GM12878 (cell line): ENCODE measurements around the gene GNL3. TPM values are rescaled to one million over a fixed set of nuclear protein-coding genes. Genes with fewer than 3 reads are reported as not detected.

Experiments used
- BCL11A ChIP-seq: IDR thresholded peaks from 2 replicates; pipeline ENCODE4 v1.6.1; 2011; ENCODE audit warnings: low read depth, low read length
- CREM ChIP-seq: IDR thresholded peaks from 2 replicates; pipeline ENCODE4 v1.6.1; 2014; ENCODE audit warnings: antibody characterized with exemption, low read depth
- DPF2 ChIP-seq: fragments of 450-650 bp; IDR thresholded peaks from 2 replicates; pipeline ENCODE4 v1.6.1; 2017; ENCODE audit warnings: mild to moderate bottlenecking
- EED ChIP-seq: sonication (generic); IDR thresholded peaks from 2 replicates; pipeline ENCODE4 v1.6.1; 2016; ENCODE audit warnings: antibody characterized with exemption, low read depth
- ESRRA ChIP-seq: IDR thresholded peaks from 2 replicates; pipeline ENCODE4 v1.6.1; 2012; ENCODE audit warnings: mild to moderate bottlenecking, low read length, improper control_type of control experiment
- FOS ChIP-seq: IDR thresholded peaks from 3 replicates; pipeline ENCODE4 v1.6.1; 2011; ENCODE audit warnings: borderline replicate concordance; ENCODE audit not compliant: insufficient read length; ENCODE audit errors: extremely low read depth
- FOXM1 ChIP-seq: IDR thresholded peaks from 2 replicates; pipeline ENCODE4 v1.6.1; 2012; ENCODE audit warnings: low read depth, mild to moderate bottlenecking, inconsistent platforms, low read length, moderate library complexity
- HSF1 ChIP-seq: fragments of 150-350 bp; IDR thresholded peaks from 2 replicates; pipeline ENCODE4 v1.6.1; 2014; ENCODE audit warnings: mild to moderate bottlenecking, low read depth, low read length
- KDM1A ChIP-seq: fragments of 200-600 bp; sonication (generic); IDR thresholded peaks from 2 replicates; pipeline ENCODE4 v1.6.1; 2016; ENCODE audit warnings: borderline replicate concordance
- MEF2B ChIP-seq: fragments of 450-650 bp; IDR thresholded peaks from 2 replicates; pipeline ENCODE4 v1.6.1; 2018; ENCODE audit warnings: mild to moderate bottlenecking, moderate library complexity; ENCODE audit not compliant: partially characterized antibody, poor library complexity, severe bottlenecking
- MLLT1 ChIP-seq: fragments of 450-650 bp; IDR thresholded peaks from 2 replicates; pipeline ENCODE4 v1.6.1; 2016; ENCODE audit warnings: mild to moderate bottlenecking
- MYB ChIP-seq: fragments of 150-350 bp; IDR thresholded peaks from 2 replicates; pipeline ENCODE4 v1.6.1; 2014; ENCODE audit warnings: mild to moderate bottlenecking, low read depth, low read length, borderline replicate concordance
- NFYB ChIP-seq: IDR thresholded peaks from 2 replicates; pipeline ENCODE4 v1.6.1; 2011; ENCODE audit warnings: low read depth, mild to moderate bottlenecking, low read length, improper control_type of control experiment, moderate library complexity; ENCODE audit not compliant: insufficient read depth
- NRF1 ChIP-seq: conservative IDR thresholded peaks from 2 replicates; pipeline ENCODE4 v1.6.1; 2011; ENCODE audit warnings: mild to moderate bottlenecking, low read depth, low read length, improper control_type of control experiment
- PAX8 ChIP-seq: fragments of 450-650 bp; IDR thresholded peaks from 2 replicates; pipeline ENCODE4 v1.6.1; 2017; ENCODE audit warnings: mild to moderate bottlenecking, moderate library complexity
- POU2F2 ChIP-seq: IDR thresholded peaks from 3 replicates; pipeline ENCODE4 v1.6.1; 2011; ENCODE audit warnings: low read depth, mild to moderate bottlenecking, low read length, borderline replicate concordance
- RAD21 ChIP-seq: IDR thresholded peaks from 2 replicates; pipeline ENCODE4 v1.6.1; 2011; ENCODE audit warnings: mild to moderate bottlenecking, low read depth, low read length, moderate library complexity; ENCODE audit not compliant: insufficient read depth
- SIX5 ChIP-seq: IDR thresholded peaks from 2 replicates; pipeline ENCODE4 v1.6.1; 2011; ENCODE audit warnings: mild to moderate bottlenecking, low read depth, low read length, moderate library complexity; ENCODE audit not compliant: severe bottlenecking
- SMAD1 ChIP-seq: fragments of 450-650 bp; IDR thresholded peaks from 2 replicates; pipeline ENCODE4 v1.6.1; 2018; ENCODE audit warnings: mild to moderate bottlenecking, low read depth; ENCODE audit not compliant: partially characterized antibody
- SMARCA5 ChIP-seq: fragments of 450-650 bp; IDR thresholded peaks from 2 replicates; pipeline ENCODE4 v1.6.1; 2017; ENCODE audit warnings: mild to moderate bottlenecking
- SPI1 ChIP-seq: IDR thresholded peaks from 2 replicates; pipeline ENCODE4 v1.6.1; 2011; ENCODE audit warnings: low read depth, mild to moderate bottlenecking, low read length, moderate library complexity, borderline replicate concordance; ENCODE audit not compliant: insufficient read depth
- SUPT20H ChIP-seq: IDR thresholded peaks from 2 replicates; pipeline ENCODE4 v1.6.1; 2011; ENCODE audit warnings: low read depth, mild to moderate bottlenecking, low read length, moderate library complexity, borderline replicate concordance; ENCODE audit not compliant: control insufficient read depth
- TBL1XR1 ChIP-seq: IDR thresholded peaks from 2 replicates; pipeline ENCODE4 v1.6.1; 2012; ENCODE audit warnings: low read depth, low read length, improper control_type of control experiment
- TCF12 ChIP-seq: IDR thresholded peaks from 2 replicates; pipeline ENCODE4 v1.6.1; 2011; ENCODE audit warnings: low read depth, mild to moderate bottlenecking, low read length
- WRNIP1 ChIP-seq: IDR thresholded peaks from 2 replicates; pipeline ENCODE4 v1.6.1; 2011; ENCODE audit warnings: low read depth, low read length, improper control_type of control experiment, borderline replicate concordance
- ZNF217 ChIP-seq: fragments of 450-650 bp; IDR thresholded peaks from 2 replicates; pipeline ENCODE4 v1.6.1; 2017; ENCODE audit warnings: antibody characterized with exemption, mild to moderate bottlenecking
- ZNF24 ChIP-seq: fragments of 450-650 bp; IDR thresholded peaks from 2 replicates; pipeline ENCODE4 v1.6.1; 2017; ENCODE audit warnings: antibody characterized with exemption, mild to moderate bottlenecking
- polyA plus RNA-seq, 11 experiments: library from polyadenylated mRNA; depleted of rRNA in 4 of 11; unstranded in 6 of 11; stranded (reverse) in 5 of 11; fragments of >200 nt; fragmentation: Nextera tagmentation in 4 of 11; fragmentation: Illumina TruSeq in 1 of 11; extraction: Ambion mirVana in 4 of 11; extraction: Trizol in 1 of 11; gene quantifications; 1 replicate in 1 of 11; 2 replicates in 10 of 11; pipeline versions ENCODE4 v1.2.1 to v1.2.3, GENCODE V29; 2011 to 2016; ENCODE audit warnings: inconsistent platforms in 2 of 11, missing spikeins in 2 of 11, low read depth in 1 of 11
- total RNA-seq, 4 experiments: library from RNA; depleted of rRNA in 3 of 4; stranded (reverse); fragments of >200 nt in 3 of 4; fragmentation: Illumina TruSeq in 1 of 4; extraction: Trizol in 1 of 4; gene quantifications; 2 replicates each; pipeline versions ENCODE4 v1.2.1 to v1.2.3, GENCODE V29; 2013 to 2021
- TF ChIP-seq, protein P1 (sequence below): IDR thresholded peaks from 2 replicates; pipeline ENCODE4 v1.6.1; 2011; ENCODE audit warnings: low read depth, mild to moderate bottlenecking, low read length, moderate library complexity, borderline replicate concordance; ENCODE audit errors: extremely low read depth

The GNL3 gene
- total and polyA plus RNA-seq, 10 of the 15 experiments (the other 5 are each of a cell fraction or from before 2014, with no cell fraction given): 172 to 368 (median 257) TPM

GRCh38 chr3:52685709-52686691 lies at the start of gene GNL3, which contains the start of gene PBRM1 (continued):
- peak; percentile 83; the same call in 1 of the 2 replicates for TF ChIP-seq SMARCA5
- TF ChIP-seq SMAD1: peak; percentile 54
- no peak for TF ChIP-seq FOS
- TF ChIP-seq DPF2: peak; percentile 83
- no peak for TF ChIP-seq ZNF24
- TF ChIP-seq TBL1XR1: 0 out of 2 replicates have a peak, but pooled peaks have one; percentile 23
- TF ChIP-seq TCF12: 0 out of 2 replicates have a peak, but pooled peaks have one; percentile 16
- TF ChIP-seq ZNF217: no peak
- peak; percentile 46 for TF ChIP-seq SIX5
- peak; percentile 67; the same call in 1 of the 2 replicates for TF ChIP-seq WRNIP1
- peak; percentile 91 for TF ChIP-seq MLLT1
- 0 out of 2 replicates have a peak, but pooled peaks have one; percentile 20 for TF ChIP-seq NRF1
- TF ChIP-seq SPI1: no peak
- no peak for TF ChIP-seq HSF1
- no peak for TF ChIP-seq ESRRA
- peak; percentile 87 for TF ChIP-seq CREM
- peak; percentile 33; the same call in 1 of the 2 replicates for TF ChIP-seq MYB
- no peak for TF ChIP-seq EED
- TF ChIP-seq SUPT20H: no peak
- no peak for TF ChIP-seq KDM1A
- no peak for TF ChIP-seq NFYB
- TF ChIP-seq PAX8: no peak
- TF ChIP-seq MEF2B: peak; percentile 46
- TF ChIP-seq POU2F2: peak; percentile 66; the same call in 2 of the 3 replicates
- TF ChIP-seq, protein P1, sequence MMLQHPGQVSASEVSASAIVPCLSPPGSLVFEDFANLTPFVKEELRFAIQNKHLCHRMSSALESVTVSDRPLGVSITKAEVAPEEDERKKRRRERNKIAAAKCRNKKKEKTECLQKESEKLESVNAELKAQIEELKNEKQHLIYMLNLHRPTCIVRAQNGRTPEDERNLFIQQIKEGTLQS: peak; percentile 67; the same call in 1 of the 2 replicates
- no peak for TF ChIP-seq FOXM1
- no peak for TF ChIP-seq BCL11A
- TF ChIP-seq RAD21: no peak
